HepG2 (cell line): Measurements from ENCODE around the gene ADGRV1. TPM values are rescaled to one million over a fixed set of nuclear protein-coding genes. Genes with fewer than 3 reads are reported as not detected.

ENCODE experiments used
- ARNT2 ChIP-seq: sonication (generic); formaldehyde crosslinking; IDR thresholded peaks from 2 replicates; pipeline ENCODE4 v1.8.0; 2022; ENCODE audit warnings: mild to moderate bottlenecking, low read depth, missing genetic modification reagents, moderate library complexity
- ATRX ChIP-seq: sonication (generic); formaldehyde crosslinking; IDR thresholded peaks from 2 replicates; pipeline ENCODE4 v1.4.0; 2020; ENCODE audit warnings: missing genetic modification reagents, borderline replicate concordance
- FOXO1 ChIP-seq: sonication (generic); formaldehyde crosslinking; IDR thresholded peaks from 2 replicates; pipeline ENCODE4 v1.4.0; 2020; ENCODE audit warnings: missing genetic modification reagents
- GATA4 ChIP-seq: sonication (generic); IDR thresholded peaks from 2 replicates; pipeline ENCODE4 v1.6.1; 2016; ENCODE audit warnings: antibody characterized with exemption, low read depth, borderline replicate concordance
- GATAD1 ChIP-seq: IDR thresholded peaks from 2 replicates; pipeline ENCODE4 v1.6.1; 2016; ENCODE audit warnings: missing genetic modification reagents, missing compliant biosample characterization
- HOXA7 ChIP-seq: sonication (generic); formaldehyde crosslinking; IDR thresholded peaks from 2 replicates; pipeline ENCODE4 v1.8.1; 2022; ENCODE audit warnings: mild to moderate bottlenecking, missing genetic modification reagents, moderate library complexity
- JUND ChIP-seq: sonication (generic); formaldehyde crosslinking; IDR thresholded peaks from 2 replicates; pipeline ENCODE4 v1.8.0; 2022; ENCODE audit warnings: mild to moderate bottlenecking, missing genetic modification reagents
- KAT2B ChIP-seq: fragments of 150-350 bp; IDR thresholded peaks from 2 replicates; pipeline ENCODE4 v1.6.1; 2014; ENCODE audit warnings: low read depth, low read length, borderline replicate concordance
- KAT8 ChIP-seq: IDR thresholded peaks from 2 replicates; pipeline ENCODE4 v1.6.1; 2016; ENCODE audit warnings: missing genetic modification reagents, missing compliant biosample characterization
- KLF12 ChIP-seq: sonication (generic); formaldehyde crosslinking; IDR thresholded peaks from 2 replicates; pipeline ENCODE4 v1.4.0; 2020; ENCODE audit warnings: missing genetic modification reagents, borderline replicate concordance
- MED1 ChIP-seq: sonication (generic); formaldehyde crosslinking; IDR thresholded peaks from 2 replicates; pipeline ENCODE4 v1.4.0; 2020; ENCODE audit warnings: missing genetic modification reagents
- MTF1 ChIP-seq: sonication (generic); formaldehyde crosslinking; IDR thresholded peaks from 2 replicates; pipeline ENCODE4 v1.5.0; 2020; ENCODE audit warnings: missing genetic modification reagents
- NFKB2 ChIP-seq: sonication (generic); formaldehyde crosslinking; IDR thresholded peaks from 2 replicates; pipeline ENCODE4 v1.4.0; 2020; ENCODE audit warnings: missing genetic modification reagents, borderline replicate concordance
- RXRB ChIP-seq: IDR thresholded peaks from 2 replicates; pipeline ENCODE4 v1.6.1; 2016; ENCODE audit warnings: borderline replicate concordance, missing genetic modification reagents, missing compliant biosample characterization
- SMYD3 ChIP-seq: sonication (generic); formaldehyde crosslinking; IDR thresholded peaks from 2 replicates; pipeline ENCODE4 v1.8.1; 2023; ENCODE audit warnings: mild to moderate bottlenecking, missing genetic modification reagents
- SNAPC2 ChIP-seq: sonication (generic); formaldehyde crosslinking; IDR thresholded peaks from 2 replicates; pipeline ENCODE4 v1.8.1; 2022; ENCODE audit warnings: mild to moderate bottlenecking, missing genetic modification reagents
- YEATS2 ChIP-seq: sonication (generic); formaldehyde crosslinking; IDR thresholded peaks from 2 replicates; pipeline ENCODE4 v1.4.0; 2020; ENCODE audit warnings: missing genetic modification reagents, borderline replicate concordance
- ZKSCAN1 ChIP-seq: fragments of 150-350 bp; IDR thresholded peaks from 2 replicates; pipeline ENCODE4 v1.6.1; 2014; ENCODE audit warnings: low read length
- ZNF101 ChIP-seq: sonication (generic); formaldehyde crosslinking; IDR thresholded peaks from 2 replicates; pipeline ENCODE4 v1.4.0; 2020; ENCODE audit warnings: mild to moderate bottlenecking, low read depth, missing genetic modification reagents, borderline replicate concordance
- ZNF138 ChIP-seq: sonication (generic); formaldehyde crosslinking; IDR thresholded peaks from 2 replicates; pipeline ENCODE4 v1.5.0; 2020; ENCODE audit warnings: mild to moderate bottlenecking, low read depth, missing genetic modification reagents
- ZNF180 ChIP-seq: sonication (generic); formaldehyde crosslinking; IDR thresholded peaks from 2 replicates; pipeline ENCODE4 v1.4.0; 2020; ENCODE audit warnings: low read depth, missing genetic modification reagents, borderline replicate concordance
- ZNF20 ChIP-seq: sonication (generic); formaldehyde crosslinking; IDR thresholded peaks from 2 replicates; pipeline ENCODE4 v1.4.0; 2020; ENCODE audit warnings: mild to moderate bottlenecking, moderate library complexity, missing genetic modification reagents
- ZNF24 ChIP-seq: fragments of 450-650 bp; IDR thresholded peaks from 2 replicates; pipeline ENCODE4 v1.6.1; 2017; ENCODE audit warnings: antibody characterized with exemption, mild to moderate bottlenecking
- ZNF33A ChIP-seq: sonication (generic); formaldehyde crosslinking; IDR thresholded peaks from 2 replicates; pipeline ENCODE4 v1.5.1; 2020; ENCODE audit warnings: missing genetic modification reagents, mild to moderate bottlenecking, moderate library complexity, borderline replicate concordance
- ZNF343 ChIP-seq: sonication (generic); formaldehyde crosslinking; IDR thresholded peaks from 2 replicates; pipeline ENCODE4 v1.4.0; 2020; ENCODE audit warnings: mild to moderate bottlenecking, missing genetic modification reagents
- ZNF772 ChIP-seq: sonication (generic); formaldehyde crosslinking; IDR thresholded peaks from 2 replicates; pipeline ENCODE4 v1.5.0; 2020; ENCODE audit warnings: mild to moderate bottlenecking, missing genetic modification reagents
- ZSCAN9 ChIP-seq: IDR thresholded peaks from 2 replicates; pipeline ENCODE4 v1.6.1; 2016; ENCODE audit warnings: borderline replicate concordance
- polyA plus RNA-seq, 8 experiments: library from polyadenylated mRNA; depleted of rRNA in 3 of 8; stranded (reverse) in 7 of 8; unstranded in 1 of 8; fragments of >200 nt; fragmentation: Illumina TruSeq in 4 of 8; extraction: Trizol in 4 of 8; gene quantifications; 2 replicates each; pipeline versions ENCODE4 v1.2.1 to v1.2.3, GENCODE V29; 2011 to 2016; ENCODE audit warnings: low read depth in 4 of 8, missing spikeins in 1 of 8, mixed read lengths in 1 of 8; ENCODE audit not compliant: insufficient read depth in 1 of 8
- total RNA-seq, 5 experiments: library from RNA; depleted of rRNA; stranded (reverse); fragments of >200 nt; fragmentation: Illumina TruSeq; extraction: Trizol; gene quantifications; 2 replicates each; pipeline ENCODE4 v1.2.3, GENCODE V29; 2016; ENCODE audit warnings: low read depth in 1 of 5
- TF ChIP-seq, protein P1 (sequence below): sonication (generic); formaldehyde crosslinking; IDR thresholded peaks from 2 replicates; pipeline ENCODE4 v1.5.0; 2020; ENCODE audit warnings: missing genetic modification reagents, mild to moderate bottlenecking, borderline replicate concordance
- TF ChIP-seq, protein P2 (sequence below): sonication (generic); formaldehyde crosslinking; IDR thresholded peaks from 2 replicates; pipeline ENCODE4 v1.8.0; 2022; ENCODE audit warnings: mild to moderate bottlenecking, missing genetic modification reagents, borderline replicate concordance
- TF ChIP-seq, protein P3 (sequence below): IDR thresholded peaks from 2 replicates; pipeline ENCODE4 v1.6.1; 2016; ENCODE audit warnings: missing genetic modification reagents, missing compliant biosample characterization
- TF ChIP-seq, protein P4 (sequence below): sonication (generic); formaldehyde crosslinking; IDR thresholded peaks from 2 replicates; pipeline ENCODE4 v1.8.1; 2023; ENCODE audit warnings: missing genetic modification reagents, mild to moderate bottlenecking, borderline replicate concordance

Gene ADGRV1
- total and polyA plus RNA-seq, 2 of the 13 experiments (the other 11 are each of a cell fraction or from before 2014, with no cell fraction given): 1.7 to 3.9 TPM

DNA sequence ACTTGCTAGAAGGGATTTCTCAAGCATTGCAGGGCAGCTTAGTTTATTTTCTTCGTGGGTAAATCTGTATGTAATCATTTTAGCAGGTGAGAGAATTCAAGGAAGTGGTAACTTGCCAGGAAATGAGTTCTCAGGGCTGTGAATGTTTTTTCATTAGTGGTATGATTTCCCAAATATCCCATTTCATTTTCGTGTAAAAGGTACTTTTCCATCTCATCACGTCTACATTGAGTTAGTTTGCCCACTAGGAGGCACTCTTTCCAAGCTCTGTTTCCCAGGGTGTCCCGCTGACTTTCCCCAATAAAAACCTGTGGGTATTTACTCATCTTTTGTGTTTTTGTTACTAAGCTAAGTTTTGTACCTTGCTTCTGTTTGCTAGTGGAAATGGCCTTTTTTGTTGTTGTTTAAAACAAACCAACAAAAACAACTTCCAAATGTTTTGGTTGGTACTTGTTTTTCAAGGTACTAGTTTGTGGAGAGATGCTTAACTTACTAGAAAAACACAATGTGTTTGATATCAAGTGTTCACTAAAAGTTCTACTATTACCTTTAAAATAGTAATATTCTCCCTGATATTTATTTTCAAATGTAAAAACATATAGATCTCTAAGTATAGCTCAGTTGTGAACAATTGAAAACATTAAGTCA lies 373.6 kb downstream of the ADGRV1 start (continued):
- TF ChIP-seq, protein P1, sequence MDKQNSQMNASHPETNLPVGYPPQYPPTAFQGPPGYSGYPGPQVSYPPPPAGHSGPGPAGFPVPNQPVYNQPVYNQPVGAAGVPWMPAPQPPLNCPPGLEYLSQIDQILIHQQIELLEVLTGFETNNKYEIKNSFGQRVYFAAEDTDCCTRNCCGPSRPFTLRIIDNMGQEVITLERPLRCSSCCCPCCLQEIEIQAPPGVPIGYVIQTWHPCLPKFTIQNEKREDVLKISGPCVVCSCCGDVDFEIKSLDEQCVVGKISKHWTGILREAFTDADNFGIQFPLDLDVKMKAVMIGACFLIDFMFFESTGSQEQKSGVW (CRISPR knock-in tag): no peak
- TF ChIP-seq YEATS2 (CRISPR knock-in tag): no peak
- no peak for TF ChIP-seq MTF1 (CRISPR knock-in tag)
- 0 out of 2 replicates have a peak, but pooled peaks have one; percentile 53 for TF ChIP-seq MED1 (CRISPR knock-in tag)
- no peak for TF ChIP-seq NFKB2 (CRISPR knock-in tag)
- TF ChIP-seq KLF12: no peak
- TF ChIP-seq ZNF772 (CRISPR knock-in tag): no peak
- TF ChIP-seq ZNF180: no peak
- 0 out of 2 replicates have a peak, but pooled peaks have one; percentile 24 for TF ChIP-seq GATAD1 (CRISPR knock-in tag)
- TF ChIP-seq ZKSCAN1: no peak
- TF ChIP-seq SNAPC2 (CRISPR knock-in tag): no peak
- no peak for TF ChIP-seq ZNF33A (CRISPR knock-in tag)
- TF ChIP-seq ATRX: no peak
- no peak for TF ChIP-seq ZNF343 (CRISPR knock-in tag)
- TF ChIP-seq RXRB (CRISPR knock-in tag): peak; percentile 29; the same call in 1 of the 2 replicates
- no peak for TF ChIP-seq ZNF101
- no peak for TF ChIP-seq GATA4
- no peak for TF ChIP-seq KAT2B
- TF ChIP-seq ZNF20 (CRISPR knock-in tag): no peak
- no peak for TF ChIP-seq ZNF24
- TF ChIP-seq, protein P2, sequence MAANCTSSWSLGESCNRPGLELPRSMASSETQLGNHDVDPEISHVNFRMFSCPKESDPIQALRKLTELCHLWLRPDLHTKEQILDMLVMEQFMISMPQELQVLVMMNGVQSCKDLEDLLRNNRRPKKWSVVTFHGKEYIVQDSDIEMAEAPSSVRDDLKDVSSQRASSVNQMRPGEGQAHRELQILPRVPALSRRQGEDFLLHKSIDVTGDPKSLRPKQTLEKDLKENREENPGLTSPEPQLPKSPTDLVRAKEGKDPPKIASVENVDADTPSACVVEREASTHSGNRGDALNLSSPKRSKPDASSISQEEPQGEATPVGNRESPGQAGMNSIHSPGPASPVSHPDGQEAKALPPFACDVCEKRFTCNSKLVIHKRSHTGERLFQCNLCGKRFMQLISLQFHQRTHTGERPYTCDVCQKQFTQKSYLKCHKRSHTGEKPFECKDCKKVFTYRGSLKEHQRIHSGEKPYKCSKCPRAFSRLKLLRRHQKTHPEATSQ (CRISPR knock-in tag): no peak
- TF ChIP-seq, protein P3, sequence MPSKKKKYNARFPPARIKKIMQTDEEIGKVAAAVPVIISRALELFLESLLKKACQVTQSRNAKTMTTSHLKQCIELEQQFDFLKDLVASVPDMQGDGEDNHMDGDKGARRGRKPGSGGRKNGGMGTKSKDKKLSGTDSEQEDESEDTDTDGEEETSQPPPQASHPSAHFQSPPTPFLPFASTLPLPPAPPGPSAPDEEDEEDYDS (CRISPR knock-in tag): no peak
- 0 out of 2 replicates have a peak, but pooled peaks have one; percentile 31 for TF ChIP-seq ZSCAN9 (CRISPR knock-in tag)
- no peak for TF ChIP-seq JUND (CRISPR knock-in tag)
- TF ChIP-seq, protein P4, sequence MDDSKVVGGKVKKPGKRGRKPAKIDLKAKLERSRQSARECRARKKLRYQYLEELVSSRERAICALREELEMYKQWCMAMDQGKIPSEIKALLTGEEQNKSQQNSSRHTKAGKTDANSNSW: no peak
- 0 out of 2 replicates have a peak, but pooled peaks have one; percentile 26 for TF ChIP-seq KAT8 (CRISPR knock-in tag)
- TF ChIP-seq SMYD3: peak; percentile 71; the same call in 1 of the 2 replicates
- TF ChIP-seq HOXA7: no peak
- TF ChIP-seq ARNT2 (CRISPR knock-in tag): no peak
- no peak for TF ChIP-seq ZNF138 (CRISPR knock-in tag)
- TF ChIP-seq FOXO1 (CRISPR knock-in tag): no peak
